Measurements from ENCODE around the gene C1orf216. TPM values are rescaled to one million over a fixed set of nuclear protein-coding genes. Genes with fewer than 3 reads are reported as not detected.
A peak's percentile ranks its signal among the peaks of the same experiment; 100 is the strongest.
"Not testable (repeated sequence)": the region's sequence is repeated elsewhere in the genome, so short reads cannot be mapped to it uniquely, and the experiment has no call there.

C1orf216 gene, protein sequence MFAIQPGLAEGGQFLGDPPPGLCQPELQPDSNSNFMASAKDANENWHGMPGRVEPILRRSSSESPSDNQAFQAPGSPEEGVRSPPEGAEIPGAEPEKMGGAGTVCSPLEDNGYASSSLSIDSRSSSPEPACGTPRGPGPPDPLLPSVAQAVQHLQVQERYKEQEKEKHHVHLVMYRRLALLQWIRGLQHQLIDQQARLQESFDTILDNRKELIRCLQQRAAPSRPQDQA
- 19.3 TPM for polyA plus RNA-seq (2013, experiment 1 of 2; ENCODE audit: insufficient read length)
- 16.7 TPM for polyA plus RNA-seq (2013, experiment 2 of 2; ENCODE audit: insufficient read length)

- DNase-seq, result peak; percentile 82
Observed at GRCh38 chr1:35718492-35719336, at the start of gene C1orf216. C1orf216 (minus strand) TSS chr1:35718884; CDS start chr1:35716321, 2,563 bp downstream.

- DNase-seq, result no peak
Observed at GRCh38 chr1:35764283-35764682, 45.6 kb upstream of the C1orf216 start.

GRCh38 chr1:35763201-35763600 is 44.5 kb upstream of the C1orf216 start:
- no peak for DNase-seq

- no peak for DNase-seq
Observed at GRCh38 chr1:35762141-35762540, 43.5 kb upstream of the C1orf216 start.

DNA sequence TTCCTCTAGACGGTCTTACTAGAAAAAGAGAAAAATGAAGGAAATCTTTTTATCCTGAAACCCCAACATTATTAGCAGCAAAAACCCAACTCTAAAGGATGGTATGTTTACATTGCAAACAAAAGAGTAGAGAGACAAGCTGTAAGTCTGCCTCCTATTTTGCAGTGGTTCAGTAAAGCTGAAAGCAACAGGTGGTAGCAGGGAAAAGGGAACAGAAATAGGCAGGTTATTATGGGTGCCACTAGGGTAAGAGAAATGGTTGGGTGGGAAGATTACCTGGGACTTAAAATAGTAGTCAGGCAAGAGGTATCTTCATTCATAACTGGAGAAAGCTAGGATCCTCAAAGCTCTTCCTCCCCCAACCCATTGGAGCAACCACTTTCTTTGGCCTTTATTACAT is 37.4 kb upstream of the C1orf216 start:
- no peak for DNase-seq

DNA sequence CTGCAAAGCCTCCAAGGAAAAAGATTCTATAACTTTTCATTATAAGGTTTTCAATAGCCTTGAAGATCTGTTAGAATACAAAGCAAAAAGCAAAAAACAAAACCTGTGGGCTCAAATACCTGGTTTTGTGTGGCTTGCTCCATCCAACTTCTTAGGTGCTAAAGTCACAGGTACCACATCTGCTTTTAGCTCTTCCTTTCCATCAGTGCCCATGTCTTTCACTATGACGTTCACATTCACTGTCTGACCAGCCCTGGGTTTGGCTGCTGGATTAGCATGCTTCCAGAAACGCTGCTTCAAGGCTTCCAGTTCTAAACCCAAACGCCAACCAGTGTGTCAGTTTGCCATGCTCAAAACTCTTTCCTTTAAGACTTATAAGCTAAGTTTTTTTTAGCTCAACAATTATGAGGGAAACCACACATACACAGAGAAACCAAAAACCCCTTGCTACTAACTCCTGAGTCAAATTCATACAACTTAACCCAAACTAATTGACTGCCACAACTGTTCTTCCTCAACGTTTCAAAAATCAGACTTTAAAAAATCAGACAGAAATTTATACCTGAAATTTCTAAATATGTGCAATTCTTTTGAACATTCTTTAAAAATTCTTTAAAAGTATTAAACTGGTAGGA is 35.1 kb upstream of the C1orf216 start:
- no peak for DNase-seq

GRCh38 chr1:35748326-35748725 is 29.6 kb upstream of the C1orf216 start:
- DNase-seq, result no peak

GRCh38 chr1:35745124-35745730 is 26.5 kb upstream of the C1orf216 start:
- DNase-seq, result no peak

- no peak for DNase-seq
Observed at GRCh38 chr1:35737120-35737519, 18.4 kb upstream of the C1orf216 start.

DNA sequence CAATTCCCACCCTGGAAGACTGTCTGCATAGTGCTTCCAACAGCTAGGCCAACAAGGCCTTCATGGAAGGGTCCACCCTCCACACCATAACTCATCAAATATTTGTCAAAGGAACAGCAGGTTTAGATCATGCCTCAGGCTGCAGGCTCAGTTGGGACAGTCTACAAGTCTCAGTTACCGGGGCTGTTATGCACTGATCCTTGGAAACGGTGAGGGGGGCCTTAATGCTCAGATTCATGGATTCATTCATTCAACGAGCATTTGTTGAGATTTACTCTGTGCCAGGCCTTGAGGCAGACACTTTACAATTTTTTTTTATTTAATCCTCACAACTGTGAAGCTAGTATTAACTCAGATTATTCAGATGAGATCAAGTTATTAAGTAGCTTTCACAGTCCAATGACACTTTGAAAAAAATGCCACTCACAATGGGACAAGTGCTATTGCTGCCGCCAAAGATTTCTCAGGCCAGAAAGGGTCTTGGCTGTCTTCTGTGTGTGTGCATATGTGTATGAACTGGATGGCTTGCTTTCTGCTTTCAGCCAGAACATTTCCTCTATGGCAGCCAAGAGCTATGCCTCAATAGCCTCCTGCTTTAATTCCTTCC is 8.9 kb upstream of the C1orf216 start:
- no peak for DNase-seq

GRCh38 chr1:35726450-35727433 is 8.1 kb upstream of the C1orf216 start:
- peak; percentile 65 for DNase-seq

DNA sequence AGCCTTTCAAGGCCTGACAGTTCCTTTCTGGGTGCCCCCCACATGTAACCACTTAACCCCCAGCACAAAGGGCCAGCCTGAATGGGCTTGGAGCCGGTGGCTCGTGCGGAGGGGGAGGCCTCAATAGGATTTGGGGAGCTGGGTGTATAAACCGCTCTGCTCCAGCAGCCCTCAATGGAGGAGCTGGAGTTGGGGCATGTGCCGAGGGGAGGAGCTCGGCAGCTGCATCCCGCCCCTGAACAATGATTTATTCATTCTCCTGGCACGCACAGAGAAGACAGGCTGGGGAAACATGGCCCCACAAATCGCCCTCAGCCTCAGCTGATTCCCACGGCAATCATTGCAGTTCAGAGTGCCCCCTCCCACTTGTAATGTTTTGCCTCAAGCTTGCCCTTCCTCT is 6.9 kb upstream of the C1orf216 start:
- peak; percentile 67 for DNase-seq

DNA sequence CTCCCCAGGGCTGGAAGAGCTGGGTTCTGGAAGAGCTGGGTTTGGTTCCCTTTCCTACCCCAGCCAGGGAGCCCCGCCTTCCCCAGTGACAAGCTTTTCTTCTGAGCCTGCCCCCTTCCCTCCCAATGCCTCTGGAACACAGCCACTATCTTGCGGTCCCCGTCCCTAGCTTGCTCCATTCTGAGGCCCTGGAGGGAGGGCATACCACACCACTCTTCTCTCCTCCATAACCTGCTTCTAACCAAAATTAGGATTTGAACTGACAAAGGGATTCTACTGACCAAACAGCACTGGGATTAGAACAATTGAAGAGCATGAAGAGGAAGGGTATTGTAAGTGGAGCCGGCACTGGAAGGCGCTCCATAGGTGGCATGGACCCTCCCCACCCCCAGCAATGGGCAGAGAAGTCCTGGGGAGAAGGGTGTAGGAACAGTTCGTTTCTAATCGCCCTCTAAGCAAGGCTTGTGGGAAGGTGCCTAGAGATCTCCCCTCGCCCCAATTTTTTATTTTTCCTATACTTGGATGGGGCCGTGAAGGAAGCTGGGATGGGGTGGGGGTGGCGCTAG is 690 bp downstream of the C1orf216 start:
- DNase-seq, result peak; percentile 73

- DNase-seq, result peak; percentile 69
Observed at GRCh38 chr1:35715568-35716002, 3.1 kb downstream of the C1orf216 start.

GRCh38 chr1:35714921-35715567 is 3.6 kb downstream of the C1orf216 start:
- DNase-seq, result no peak

DNA sequence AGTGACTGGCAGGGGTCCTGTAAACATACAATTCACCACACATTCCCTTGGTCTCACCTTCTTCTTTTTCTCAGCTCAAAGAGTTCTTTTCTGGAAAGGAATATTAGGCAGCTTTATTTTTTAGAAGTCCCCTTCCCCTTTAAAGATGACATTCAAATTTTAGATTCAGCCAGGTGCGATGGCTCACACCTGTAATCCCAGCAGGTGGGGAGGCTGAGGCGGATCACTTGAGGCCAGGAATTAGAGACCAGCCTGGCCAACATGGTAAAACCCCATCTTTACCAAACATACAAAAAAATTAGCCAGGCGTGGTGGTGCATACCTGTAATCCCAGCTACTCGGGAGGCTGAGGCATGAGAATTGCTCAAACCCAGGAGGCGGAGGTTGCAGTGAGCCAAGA is 7.6 kb downstream of the C1orf216 start:
- not testable (repeated sequence) for DNase-seq

DNA sequence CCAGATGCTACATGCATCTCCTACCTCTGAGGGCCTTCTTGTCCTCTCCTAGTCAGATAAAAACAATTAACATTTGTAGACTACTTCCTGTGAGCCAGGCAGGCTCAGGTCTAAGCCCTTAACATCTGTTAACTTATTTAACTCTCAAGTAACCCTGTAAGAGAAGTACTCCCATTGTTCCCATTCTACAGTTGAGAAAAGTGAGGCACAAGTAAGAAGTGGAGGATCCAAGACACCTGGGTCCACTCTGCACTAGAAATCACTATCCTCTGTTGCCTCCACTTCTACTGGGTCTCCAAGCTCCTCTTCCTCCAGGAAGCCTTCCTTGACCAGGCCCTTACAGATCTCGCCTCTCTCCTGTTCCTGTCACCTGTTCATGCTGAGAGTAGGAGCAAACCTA is 9.7 kb downstream of the C1orf216 start:
- DNase-seq, result no peak

GRCh38 chr1:35708441-35708921 is 10.2 kb downstream of the C1orf216 start:
- peak; percentile 9 for DNase-seq

DNA sequence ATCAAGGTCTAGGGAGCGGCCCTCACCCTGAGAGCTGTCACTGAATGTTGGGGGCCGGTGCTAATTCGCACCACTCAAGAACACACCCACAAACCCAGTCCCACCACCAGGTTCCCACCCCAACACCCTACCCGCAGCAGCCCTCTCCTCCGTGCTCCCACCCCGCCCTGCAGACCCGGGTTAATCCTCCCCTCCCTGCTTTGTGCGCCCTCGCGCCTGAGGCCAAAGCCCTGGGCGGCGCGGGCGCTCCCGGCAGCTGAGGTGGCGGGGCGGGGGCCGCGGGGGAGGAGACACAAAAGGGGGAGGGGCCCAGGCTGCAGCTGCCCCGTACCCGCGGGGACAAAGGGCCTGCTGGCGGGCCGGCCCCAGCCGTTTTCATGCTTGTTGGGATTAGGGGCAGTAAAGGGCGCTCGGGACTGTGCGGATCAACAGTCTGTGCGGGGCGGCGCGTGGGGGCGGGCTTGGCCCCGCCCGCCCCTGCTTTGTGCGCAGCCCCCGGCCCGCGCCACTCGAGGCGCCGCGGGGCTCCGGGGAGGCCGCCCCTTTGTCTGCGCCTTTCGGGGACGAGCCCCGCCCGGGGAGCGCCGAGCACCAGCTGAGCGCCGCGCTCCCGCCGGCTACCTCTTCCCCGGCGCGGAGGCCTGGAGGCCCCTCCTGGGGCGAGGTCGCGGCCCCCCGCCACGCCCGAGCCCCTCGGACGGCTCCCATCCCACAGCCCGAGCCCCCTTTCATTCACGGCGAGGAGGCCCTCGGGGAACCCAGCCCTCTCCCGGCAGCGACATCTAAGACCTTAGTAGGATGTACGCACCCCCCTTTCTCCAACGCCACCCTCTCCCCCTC is 10.9 kb downstream of the C1orf216 start:
- DNase-seq, result peak; percentile 37

Measured in fibroblast of skin of abdomen (primary cell).